ENCODE measurements around the gene PREX1.

Gene PREX1

GRCh38 chr20:48619126-48620101 lies 208.4 kb downstream of the PREX1 start:
- no peak for DNase-seq (ENCODE audit: low read depth)

GRCh38 chr20:48618631-48619030 lies 209.2 kb downstream of the PREX1 start:
- no peak for DNase-seq (ENCODE audit: low read depth)

GRCh38 chr20:48618052-48618451 lies 209.7 kb downstream of the PREX1 start:
- no peak for DNase-seq (ENCODE audit: low read depth)

GRCh38 chr20:48617481-48617880 lies 210.3 kb downstream of the PREX1 start:
- DNase-seq (ENCODE audit: low read depth) = no peak

- no peak for DNase-seq (ENCODE audit: low read depth)
These were observed 211.3 kb downstream of the PREX1 start for GRCh38 chr20:48616481-48616880.

GRCh38 chr20:48615871-48616270 lies 211.9 kb downstream of the PREX1 start:
- DNase-seq (ENCODE audit: low read depth) = no peak

GRCh38 chr20:48614593-48615274 lies 213.1 kb downstream of the PREX1 start:
- DNase-seq (ENCODE audit: low read depth) = no peak

- no peak for DNase-seq (ENCODE audit: low read depth)
These were observed 213.9 kb downstream of the PREX1 start for GRCh38 chr20:48613926-48614325.

GRCh38 chr20:48612335-48612734 lies 215.5 kb downstream of the PREX1 start:
- no peak for DNase-seq (ENCODE audit: low read depth)

GRCh38 chr20:48610996-48611395 lies 216.8 kb downstream of the PREX1 start:
- DNase-seq (ENCODE audit: low read depth) = no peak

- DNase-seq (ENCODE audit: low read depth) = no peak
These were observed 218.3 kb downstream of the PREX1 start for GRCh38 chr20:48609491-48609978.

GRCh38 chr20:48608756-48609155 lies 219.0 kb downstream of the PREX1 start:
- no peak for DNase-seq (ENCODE audit: low read depth)

- DNase-seq (ENCODE audit: low read depth) = no peak
These were observed 220.3 kb downstream of the PREX1 start for GRCh38 chr20:48607544-48607865.

- DNase-seq (ENCODE audit: low read depth) = no peak
These were observed 220.8 kb downstream of the PREX1 start for GRCh38 chr20:48606841-48607543.

- DNase-seq (ENCODE audit: low read depth) = no peak
These were observed 221.5 kb downstream of the PREX1 start for GRCh38 chr20:48606172-48606840.

- DNase-seq (ENCODE audit: low read depth) = no peak
These were observed 222.2 kb downstream of the PREX1 start for GRCh38 chr20:48605364-48606171.

GRCh38 chr20:48604936-48605335 lies 222.9 kb downstream of the PREX1 start:
- no peak for DNase-seq (ENCODE audit: low read depth)

- no peak for DNase-seq (ENCODE audit: low read depth)
These were observed 223.4 kb downstream of the PREX1 start for GRCh38 chr20:48604426-48604825.

GRCh38 chr20:48603819-48604405 lies 223.9 kb downstream of the PREX1 start:
- no peak for DNase-seq (ENCODE audit: low read depth)

- DNase-seq (ENCODE audit: low read depth) = no peak
These were observed 224.5 kb downstream of the PREX1 start for GRCh38 chr20:48603116-48603818.
